Mucosa of descending colon (tissue), 3 donors: ENCODE results near the gene CFAP157. TPM values are rescaled to one million over a fixed set of nuclear protein-coding genes. Genes with fewer than 3 reads are reported as not detected.

Experiments
- ATAC-seq: fragments of 200-7000 bp; cut with Tn5 transposase; one replicate; pipeline ENCODE4 v1.9.1; 2020; ENCODE audit warnings: mild to moderate bottlenecking, moderate library complexity
- DNase-seq, 3 donors: peaks; one replicate each; pipeline ENCODE4 v3.0.0-alpha.2; 2020
- H3K36me3 ChIP-seq: fragments of 200-600 bp; one replicate; pipeline ENCODE4 v1.8.0; 2021; ENCODE audit warnings: low read depth, mild to moderate bottlenecking
- H3K4me1 ChIP-seq: fragments of 200-600 bp; one replicate; pipeline ENCODE4 v1.8.0; 2021; ENCODE audit warnings: low read depth, mild to moderate bottlenecking
- H3K4me3 ChIP-seq: fragments of 200-600 bp; one replicate; pipeline ENCODE4 v1.8.0; 2021; ENCODE audit warnings: mild to moderate bottlenecking
- H3K9me3 ChIP-seq: fragments of 200-600 bp; one replicate; pipeline ENCODE4 v1.8.0; 2021; ENCODE audit warnings: mild to moderate bottlenecking
- intact Hi-C, 2 donors: fragments of 100-400 bp; cut with DNase I in 1 of 2; cut with micrococcal nuclease in 1 of 2; formaldehyde crosslinking; loops; one replicate each; pipeline versions ENCODE4 v1.11.0 to v1.11.1; 2022; cut with DNase I, micrococcal nuclease
- total RNA-seq, 3 donors: library from RNA; stranded (reverse); fragmentation: NEBNext Ultra II Directional in 2 of 3; extraction: Animal tissue kit (Norgen Biotek cat#: 25700) in 2 of 3; gene quantifications; one replicate each; pipeline versions ENCODE4 v1.2.1 to v1.2.4, GENCODE V29; 2021 to 2023
- TF ChIP-seq, protein P1 (sequence below): fragments of 200-600 bp; IDR thresholded peaks from one replicate; pipeline ENCODE4 v1.8.0; 2022; ENCODE audit warnings: antibody characterized with exemption, mild to moderate bottlenecking
- donor health status: DM: no; HTN: no; CAD: no; lungs with moderate emphysema.
- donor health status: DM: no; HTN: no; CAD: no.
- donor health status: DM: no; HTN: yes; CAD: no.

Gene CFAP157
- total RNA-seq, 3 donors from 2014 or later = 0.12 to 0.28 TPM; not detected in 1

DNA sequence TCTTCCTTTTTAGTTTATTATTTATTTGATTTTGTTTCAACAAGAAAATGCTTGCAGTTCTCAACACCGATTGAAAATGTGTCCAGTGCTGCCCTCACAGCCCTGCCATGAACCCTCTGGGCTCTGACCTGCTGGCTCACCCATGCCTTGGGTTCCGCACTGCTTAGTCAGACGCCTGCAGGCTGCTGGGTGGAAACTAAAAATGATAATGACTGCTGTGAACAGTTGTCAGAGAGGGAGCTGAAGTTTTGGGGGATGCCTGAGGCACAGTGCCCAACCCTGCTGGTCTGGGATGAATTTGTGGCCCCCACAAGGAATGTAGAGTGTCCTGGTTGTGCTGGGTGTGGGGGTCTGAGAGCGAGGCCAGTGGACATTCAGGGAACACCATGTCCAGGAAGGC lies 22.2 kb upstream of the CFAP157 start:
- ATAC-seq (no peak), DNase-seq (no peak)
- Histone ChIP-seq H3K9me3 (no peaks in the 10 kb centered on the region), H3K4me3 (no peak overlapping the region), H3K36me3 (no peaks in the 10 kb centered on the region), H3K4me1 (no peaks in the 10 kb centered on the region)
- TF ChIP-seq, protein P1, sequence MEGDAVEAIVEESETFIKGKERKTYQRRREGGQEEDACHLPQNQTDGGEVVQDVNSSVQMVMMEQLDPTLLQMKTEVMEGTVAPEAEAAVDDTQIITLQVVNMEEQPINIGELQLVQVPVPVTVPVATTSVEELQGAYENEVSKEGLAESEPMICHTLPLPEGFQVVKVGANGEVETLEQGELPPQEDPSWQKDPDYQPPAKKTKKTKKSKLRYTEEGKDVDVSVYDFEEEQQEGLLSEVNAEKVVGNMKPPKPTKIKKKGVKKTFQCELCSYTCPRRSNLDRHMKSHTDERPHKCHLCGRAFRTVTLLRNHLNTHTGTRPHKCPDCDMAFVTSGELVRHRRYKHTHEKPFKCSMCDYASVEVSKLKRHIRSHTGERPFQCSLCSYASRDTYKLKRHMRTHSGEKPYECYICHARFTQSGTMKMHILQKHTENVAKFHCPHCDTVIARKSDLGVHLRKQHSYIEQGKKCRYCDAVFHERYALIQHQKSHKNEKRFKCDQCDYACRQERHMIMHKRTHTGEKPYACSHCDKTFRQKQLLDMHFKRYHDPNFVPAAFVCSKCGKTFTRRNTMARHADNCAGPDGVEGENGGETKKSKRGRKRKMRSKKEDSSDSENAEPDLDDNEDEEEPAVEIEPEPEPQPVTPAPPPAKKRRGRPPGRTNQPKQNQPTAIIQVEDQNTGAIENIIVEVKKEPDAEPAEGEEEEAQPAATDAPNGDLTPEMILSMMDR = no peak
- intact Hi-C loops = no loop called here

DNA sequence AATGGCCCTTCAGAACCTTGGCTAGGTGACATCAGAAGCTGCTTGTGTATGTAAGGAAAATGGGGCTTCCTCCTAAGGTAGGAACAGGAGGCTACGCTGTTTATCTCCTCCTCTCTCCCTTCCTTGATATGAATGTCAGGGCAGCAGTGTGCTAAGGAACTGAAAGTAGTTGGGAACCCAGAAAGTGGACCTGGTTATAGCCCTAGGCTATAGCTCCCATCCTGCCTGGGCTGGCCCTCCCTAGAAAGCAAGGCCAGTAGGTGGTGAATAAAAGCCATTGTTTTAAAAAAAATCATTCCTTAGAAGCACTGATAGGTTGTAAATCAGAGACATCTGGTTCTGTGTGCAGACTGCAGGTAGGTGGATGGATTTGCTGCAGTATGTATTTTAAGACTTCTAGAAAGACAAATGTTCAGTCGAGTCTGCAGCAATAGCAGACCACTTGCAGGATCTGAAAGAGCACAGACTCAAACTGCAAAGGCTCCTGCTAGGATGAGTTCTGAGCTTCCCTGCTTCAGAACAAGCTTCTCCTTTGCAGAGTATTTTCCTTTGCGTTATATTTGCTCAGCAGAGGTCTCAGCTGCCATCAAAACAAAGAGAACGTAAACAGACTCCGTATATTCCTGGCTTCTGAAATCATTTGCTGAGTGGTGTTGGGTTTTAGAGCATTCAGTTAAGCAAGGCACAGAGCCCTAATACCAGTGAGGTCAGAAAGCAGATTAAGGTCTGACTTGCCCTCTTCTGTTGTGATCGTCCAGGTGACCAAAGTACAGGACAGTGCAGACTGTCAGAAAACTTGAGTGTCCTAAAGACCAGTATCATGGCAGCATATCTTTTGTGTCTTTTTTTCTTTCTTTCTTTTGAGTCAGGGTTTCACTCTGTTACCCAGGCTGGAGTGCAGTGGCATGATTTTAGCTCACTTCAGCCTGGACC lies 20.1 kb upstream of the CFAP157 start:
- no peak for ATAC-seq
- intact Hi-C loops = no loop called here
- no peaks in the 10 kb centered on the region for H3K36me3 ChIP-seq

DNA sequence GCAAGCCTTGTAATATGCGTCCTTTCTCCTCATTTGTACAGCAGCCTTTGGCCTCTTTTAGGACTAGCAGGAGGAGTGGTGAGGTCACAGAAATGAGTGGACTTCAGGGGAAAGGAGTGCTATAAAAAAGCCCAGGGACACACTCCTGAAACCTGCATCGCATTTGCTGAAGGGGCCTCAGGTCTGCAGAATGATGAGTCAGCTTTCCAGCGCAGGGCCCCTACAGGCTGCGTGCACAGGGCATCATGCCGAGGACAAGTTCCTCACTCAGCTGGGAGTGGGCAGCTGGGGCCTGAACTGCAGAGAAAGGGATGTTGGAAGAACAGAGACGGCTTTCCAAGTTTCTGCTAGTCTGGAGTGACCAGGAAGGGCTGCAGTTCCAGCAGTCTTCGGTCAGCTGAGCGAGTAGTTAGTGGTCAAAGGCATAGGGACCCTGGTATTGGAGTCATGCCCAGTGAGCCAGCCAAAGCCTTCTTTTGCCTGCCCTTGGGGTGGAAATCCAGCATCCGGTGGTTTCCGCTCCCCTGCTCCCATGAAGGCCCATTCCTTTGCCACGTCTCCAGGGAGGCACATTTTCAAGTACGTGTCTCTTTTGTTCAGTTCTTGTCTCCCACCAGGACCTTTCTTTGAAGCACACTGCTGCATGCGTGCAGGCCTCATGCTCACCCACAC lies 17.3 kb upstream of the CFAP157 start:
- intact Hi-C loops = no loop called here
- H3K36me3 ChIP-seq = no peaks in the 10 kb centered on the region

More for the DNA sequence above, 20.1 kb upstream of the CFAP157 start:
- H3K4me1 ChIP-seq = no peaks in the 10 kb centered on the region
- DNase-seq = no peak
- TF ChIP-seq, protein P1 = no peak
- H3K9me3 ChIP-seq = no peaks in the 10 kb centered on the region
- H3K4me3 ChIP-seq = no peak overlapping the region

DNA sequence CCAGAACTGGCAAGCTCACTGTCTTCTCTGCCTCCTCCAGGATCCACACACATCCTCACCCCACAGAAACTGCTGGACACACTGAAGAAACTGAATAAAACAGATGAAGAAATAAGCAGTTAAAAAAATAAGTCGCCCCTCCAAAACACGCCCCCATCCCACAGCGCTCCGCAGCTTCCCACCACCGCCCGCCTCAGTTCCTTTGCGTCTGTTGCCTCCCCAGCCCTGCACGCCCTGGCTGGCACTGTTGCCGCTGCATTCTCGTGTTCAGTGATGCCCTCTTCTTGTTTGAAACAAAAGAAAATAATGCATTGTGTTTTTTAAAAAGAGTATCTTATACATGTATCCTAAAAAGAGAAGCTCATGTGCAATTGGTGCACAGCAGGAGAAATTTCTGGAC lies 16.1 kb upstream of the CFAP157 start:
- Histone ChIP-seq H3K4me1 (no peaks in the 10 kb centered on the region), H3K9me3 (no peaks in the 10 kb centered on the region), H3K36me3 (no peaks in the 10 kb centered on the region), H3K4me3 (no peak overlapping the region)
- intact Hi-C loops = no loop called here
- TF ChIP-seq, protein P1 = no peak
- DNase-seq (no peak), ATAC-seq (no peak)

More for the DNA sequence above, 17.3 kb upstream of the CFAP157 start:
- DNase-seq (no peak), ATAC-seq (no peak)
- no peaks in the 10 kb centered on the region for H3K9me3 ChIP-seq
- H3K4me3 ChIP-seq = no peak overlapping the region
- TF ChIP-seq, protein P1 = no peak
- no peaks in the 10 kb centered on the region for H3K4me1 ChIP-seq

DNA sequence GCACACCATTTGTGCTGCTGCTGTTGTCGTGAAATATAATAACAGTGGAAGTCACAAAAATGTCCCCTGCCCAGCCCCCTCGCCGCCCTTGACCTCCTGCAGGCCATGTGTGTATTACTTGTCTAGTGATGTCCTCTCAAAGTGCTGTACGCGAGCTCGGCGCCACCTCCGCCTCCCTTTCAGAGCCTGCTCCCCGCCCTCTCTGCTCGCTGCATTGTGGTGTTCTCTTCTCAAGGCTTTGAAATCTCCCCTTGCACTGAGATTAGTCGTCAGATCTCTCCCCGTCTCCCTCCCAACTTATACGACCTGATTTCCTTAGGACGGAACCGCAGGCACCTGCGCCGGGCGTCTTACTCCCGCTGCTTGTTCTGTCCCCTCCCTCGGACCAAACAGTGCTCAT lies 14.7 kb upstream of the CFAP157 start:
- intact Hi-C loops = no loop called here
- TF ChIP-seq, protein P1 = no peak
- ATAC-seq (no peak), DNase-seq (no peak)
- no peak overlapping the region for H3K4me3 ChIP-seq
- no peaks in the 10 kb centered on the region for H3K9me3 ChIP-seq
- no peaks in the 10 kb centered on the region for H3K4me1 ChIP-seq
- no peaks in the 10 kb centered on the region for H3K36me3 ChIP-seq
